GM12878 (cell line): ENCODE data around the gene KLHDC2. TPM values are rescaled to one million over a fixed set of nuclear protein-coding genes. Genes with fewer than 3 reads are reported as not detected.

Experiments used
- ATF7 ChIP-seq: fragments of 450-650 bp; IDR thresholded peaks from 2 replicates; pipeline ENCODE4 v1.6.1; 2016; ENCODE audit warnings: low read depth, mild to moderate bottlenecking
- CBX5 ChIP-seq: sonication (generic); IDR thresholded peaks from 2 replicates; pipeline ENCODE4 v1.6.1; 2016; ENCODE audit warnings: low read depth, moderate library complexity, mild to moderate bottlenecking, inconsistent platforms
- CREM ChIP-seq: IDR thresholded peaks from 2 replicates; pipeline ENCODE4 v1.6.1; 2014; ENCODE audit warnings: antibody characterized with exemption, low read depth
- EED ChIP-seq: sonication (generic); IDR thresholded peaks from 2 replicates; pipeline ENCODE4 v1.6.1; 2016; ENCODE audit warnings: antibody characterized with exemption, low read depth
- GABPA ChIP-seq: IDR thresholded peaks from 2 replicates; pipeline ENCODE4 v1.6.1; 2014; ENCODE audit warnings: antibody characterized with exemption, low read depth, mild to moderate bottlenecking, inconsistent platforms
- HDAC2 ChIP-seq: fragments of 200-600 bp; sonication (generic); IDR thresholded peaks from 2 replicates; pipeline ENCODE4 v1.6.1; 2017
- MXI1 ChIP-seq: fragments of 150-350 bp; IDR thresholded peaks from 2 replicates; pipeline ENCODE4 v1.6.1; 2011; ENCODE audit warnings: low read depth, mild to moderate bottlenecking, inconsistent platforms, low read length, improper control_type of control experiment
- MYC ChIP-seq: IDR thresholded peaks from 2 replicates; pipeline ENCODE4 v1.6.1; 2011; ENCODE audit warnings: mild to moderate bottlenecking, low read length, moderate library complexity, inconsistent platforms; ENCODE audit not compliant: insufficient read depth, insufficient replicate concordance, insufficient read length, severe bottlenecking
- NRF1 ChIP-seq: conservative IDR thresholded peaks from 2 replicates; pipeline ENCODE4 v1.6.1; 2011; ENCODE audit warnings: mild to moderate bottlenecking, low read depth, low read length, improper control_type of control experiment
- RB1 ChIP-seq: fragments of 450-650 bp; formaldehyde crosslinking; IDR thresholded peaks from 2 replicates; pipeline ENCODE4 v1.6.1; 2017; ENCODE audit warnings: mild to moderate bottlenecking, borderline replicate concordance
- SIX5 ChIP-seq: IDR thresholded peaks from 2 replicates; pipeline ENCODE4 v1.6.1; 2011; ENCODE audit warnings: mild to moderate bottlenecking, low read depth, low read length, moderate library complexity; ENCODE audit not compliant: severe bottlenecking
- ZNF384 ChIP-seq: IDR thresholded peaks from 2 replicates; pipeline ENCODE4 v1.6.1; 2012; ENCODE audit warnings: low read depth, mild to moderate bottlenecking, low read length, improper control_type of control experiment, borderline replicate concordance
- polyA plus RNA-seq, 11 experiments: library from polyadenylated mRNA; depleted of rRNA in 4 of 11; unstranded in 6 of 11; stranded (reverse) in 5 of 11; fragments of >200 nt; fragmentation: Nextera tagmentation in 4 of 11; fragmentation: Illumina TruSeq in 1 of 11; extraction: Ambion mirVana in 4 of 11; extraction: Trizol in 1 of 11; gene quantifications; 1 replicate in 1 of 11; 2 replicates in 10 of 11; pipeline versions ENCODE4 v1.2.1 to v1.2.3, GENCODE V29; 2011 to 2016; ENCODE audit warnings: inconsistent platforms in 2 of 11, missing spikeins in 2 of 11, low read depth in 1 of 11
- total RNA-seq, 4 experiments: library from RNA; depleted of rRNA in 3 of 4; stranded (reverse); fragments of >200 nt in 3 of 4; fragmentation: Illumina TruSeq in 1 of 4; extraction: Trizol in 1 of 4; gene quantifications; 2 replicates each; pipeline versions ENCODE4 v1.2.1 to v1.2.3, GENCODE V29; 2013 to 2021
- TF ChIP-seq, protein P1 (sequence below): fragments of 450-650 bp; IDR thresholded peaks from 2 replicates; pipeline ENCODE4 v1.6.1; 2018; ENCODE audit warnings: mild to moderate bottlenecking, low read depth, moderate library complexity; ENCODE audit not compliant: partially characterized antibody
- TF ChIP-seq, protein P2 (sequence below): fragments of 450-650 bp; IDR thresholded peaks from 2 replicates; pipeline ENCODE4 v1.6.1; 2016; ENCODE audit warnings: mild to moderate bottlenecking
- TF ChIP-seq, protein P3 (sequence below): fragments of 450-650 bp; IDR thresholded peaks from 2 replicates; pipeline ENCODE4 v1.6.1; 2017; ENCODE audit warnings: mild to moderate bottlenecking, moderate library complexity
- TF ChIP-seq, protein P4 (sequence below): fragments of 450-650 bp; formaldehyde crosslinking; IDR thresholded peaks from 2 replicates; pipeline ENCODE4 v1.4.0; 2022; ENCODE audit warnings: mild to moderate bottlenecking, moderate library complexity

KLHDC2 gene
- total and polyA plus RNA-seq, 10 of the 15 experiments (the other 5 are each of a cell fraction or from before 2014, with no cell fraction given) = 6.0 to 45.0 (median 24.7) TPM

DNA sequence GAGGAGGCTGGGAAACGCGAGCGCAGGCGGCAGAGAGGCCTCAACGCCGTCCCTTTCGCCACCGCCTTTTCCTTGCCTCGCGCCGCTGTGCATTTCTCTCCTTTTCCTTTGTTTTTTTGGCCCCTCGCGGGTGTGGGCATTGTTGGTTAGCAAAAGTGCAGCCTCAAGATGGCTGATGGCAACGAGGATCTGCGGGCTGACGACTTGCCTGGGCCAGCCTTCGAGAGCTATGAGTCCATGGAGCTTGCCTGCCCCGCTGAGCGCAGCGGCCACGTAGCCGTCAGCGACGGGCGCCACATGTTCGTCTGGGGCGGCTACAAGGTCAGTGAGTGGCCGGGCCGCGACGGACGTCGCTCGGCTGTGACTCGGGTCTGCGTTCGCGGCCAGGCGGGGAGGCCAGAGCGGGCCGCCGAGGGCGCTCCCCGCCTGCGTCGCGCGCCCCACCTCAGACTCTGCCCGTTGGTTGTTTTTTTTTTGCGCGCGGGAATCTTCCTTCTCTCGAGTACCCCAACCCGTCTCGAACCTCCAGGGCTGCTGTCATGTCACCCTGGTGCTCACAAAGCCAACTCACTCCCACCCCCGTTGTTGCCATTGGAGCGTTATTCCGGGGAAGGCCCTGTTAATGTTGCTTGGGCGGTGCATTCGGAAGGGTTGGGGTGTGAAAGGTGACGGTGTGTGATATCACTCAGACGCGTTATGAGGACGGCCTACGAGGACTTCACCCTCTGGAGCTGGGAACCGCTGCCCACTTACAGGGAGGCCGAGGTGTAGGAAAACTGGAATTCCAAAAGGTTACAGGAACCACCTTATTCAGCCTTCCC lies 558 bp downstream of the KLHDC2 start (continued):
- TF ChIP-seq CBX5 (no peak), GABPA (no peak), ZNF384 (no peak), NRF1 (no peak), CREM (peak; percentile 48), MYC (no peak), SIX5 (no peak), MXI1 (peak; percentile 46; the same call in 1 of the 2 replicates), HDAC2 (no peak), RB1 (peak; percentile 12; the same call in 1 of the 2 replicates), EED (peak; percentile 14; the same call in 1 of the 2 replicates), ATF7 (peak; percentile 66)
- TF ChIP-seq, protein P1, sequence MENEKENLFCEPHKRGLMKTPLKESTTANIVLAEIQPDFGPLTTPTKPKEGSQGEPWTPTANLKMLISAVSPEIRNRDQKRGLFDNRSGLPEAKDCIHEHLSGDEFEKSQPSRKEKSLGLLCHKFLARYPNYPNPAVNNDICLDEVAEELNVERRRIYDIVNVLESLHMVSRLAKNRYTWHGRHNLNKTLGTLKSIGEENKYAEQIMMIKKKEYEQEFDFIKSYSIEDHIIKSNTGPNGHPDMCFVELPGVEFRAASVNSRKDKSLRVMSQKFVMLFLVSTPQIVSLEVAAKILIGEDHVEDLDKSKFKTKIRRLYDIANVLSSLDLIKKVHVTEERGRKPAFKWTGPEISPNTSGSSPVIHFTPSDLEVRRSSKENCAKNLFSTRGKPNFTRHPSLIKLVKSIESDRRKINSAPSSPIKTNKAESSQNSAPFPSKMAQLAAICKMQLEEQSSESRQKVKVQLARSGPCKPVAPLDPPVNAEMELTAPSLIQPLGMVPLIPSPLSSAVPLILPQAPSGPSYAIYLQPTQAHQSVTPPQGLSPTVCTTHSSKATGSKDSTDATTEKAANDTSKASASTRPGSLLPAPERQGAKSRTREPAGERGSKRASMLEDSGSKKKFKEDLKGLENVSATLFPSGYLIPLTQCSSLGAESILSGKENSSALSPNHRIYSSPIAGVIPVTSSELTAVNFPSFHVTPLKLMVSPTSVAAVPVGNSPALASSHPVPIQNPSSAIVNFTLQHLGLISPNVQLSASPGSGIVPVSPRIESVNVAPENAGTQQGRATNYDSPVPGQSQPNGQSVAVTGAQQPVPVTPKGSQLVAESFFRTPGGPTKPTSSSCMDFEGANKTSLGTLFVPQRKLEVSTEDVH = peak; percentile 72
- TF ChIP-seq, protein P2, sequence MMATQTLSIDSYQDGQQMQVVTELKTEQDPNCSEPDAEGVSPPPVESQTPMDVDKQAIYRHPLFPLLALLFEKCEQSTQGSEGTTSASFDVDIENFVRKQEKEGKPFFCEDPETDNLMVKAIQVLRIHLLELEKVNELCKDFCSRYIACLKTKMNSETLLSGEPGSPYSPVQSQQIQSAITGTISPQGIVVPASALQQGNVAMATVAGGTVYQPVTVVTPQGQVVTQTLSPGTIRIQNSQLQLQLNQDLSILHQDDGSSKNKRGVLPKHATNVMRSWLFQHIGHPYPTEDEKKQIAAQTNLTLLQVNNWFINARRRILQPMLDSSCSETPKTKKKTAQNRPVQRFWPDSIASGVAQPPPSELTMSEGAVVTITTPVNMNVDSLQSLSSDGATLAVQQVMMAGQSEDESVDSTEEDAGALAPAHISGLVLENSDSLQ = peak; percentile 55
- TF ChIP-seq, protein P3, sequence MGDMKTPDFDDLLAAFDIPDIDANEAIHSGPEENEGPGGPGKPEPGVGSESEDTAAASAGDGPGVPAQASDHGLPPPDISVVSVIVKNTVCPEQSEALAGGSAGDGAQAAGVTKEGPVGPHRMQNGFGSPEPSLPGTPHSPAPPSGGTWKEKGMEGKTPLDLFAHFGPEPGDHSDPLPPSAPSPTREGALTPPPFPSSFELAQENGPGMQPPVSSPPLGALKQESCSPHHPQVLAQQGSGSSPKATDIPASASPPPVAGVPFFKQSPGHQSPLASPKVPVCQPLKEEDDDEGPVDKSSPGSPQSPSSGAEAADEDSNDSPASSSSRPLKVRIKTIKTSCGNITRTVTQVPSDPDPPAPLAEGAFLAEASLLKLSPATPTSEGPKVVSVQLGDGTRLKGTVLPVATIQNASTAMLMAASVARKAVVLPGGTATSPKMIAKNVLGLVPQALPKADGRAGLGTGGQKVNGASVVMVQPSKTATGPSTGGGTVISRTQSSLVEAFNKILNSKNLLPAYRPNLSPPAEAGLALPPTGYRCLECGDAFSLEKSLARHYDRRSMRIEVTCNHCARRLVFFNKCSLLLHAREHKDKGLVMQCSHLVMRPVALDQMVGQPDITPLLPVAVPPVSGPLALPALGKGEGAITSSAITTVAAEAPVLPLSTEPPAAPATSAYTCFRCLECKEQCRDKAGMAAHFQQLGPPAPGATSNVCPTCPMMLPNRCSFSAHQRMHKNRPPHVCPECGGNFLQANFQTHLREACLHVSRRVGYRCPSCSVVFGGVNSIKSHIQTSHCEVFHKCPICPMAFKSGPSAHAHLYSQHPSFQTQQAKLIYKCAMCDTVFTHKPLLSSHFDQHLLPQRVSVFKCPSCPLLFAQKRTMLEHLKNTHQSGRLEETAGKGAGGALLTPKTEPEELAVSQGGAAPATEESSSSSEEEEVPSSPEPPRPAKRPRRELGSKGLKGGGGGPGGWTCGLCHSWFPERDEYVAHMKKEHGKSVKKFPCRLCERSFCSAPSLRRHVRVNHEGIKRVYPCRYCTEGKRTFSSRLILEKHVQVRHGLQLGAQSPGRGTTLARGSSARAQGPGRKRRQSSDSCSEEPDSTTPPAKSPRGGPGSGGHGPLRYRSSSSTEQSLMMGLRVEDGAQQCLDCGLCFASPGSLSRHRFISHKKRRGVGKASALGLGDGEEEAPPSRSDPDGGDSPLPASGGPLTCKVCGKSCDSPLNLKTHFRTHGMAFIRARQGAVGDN = no peak
- TF ChIP-seq, protein P4, sequence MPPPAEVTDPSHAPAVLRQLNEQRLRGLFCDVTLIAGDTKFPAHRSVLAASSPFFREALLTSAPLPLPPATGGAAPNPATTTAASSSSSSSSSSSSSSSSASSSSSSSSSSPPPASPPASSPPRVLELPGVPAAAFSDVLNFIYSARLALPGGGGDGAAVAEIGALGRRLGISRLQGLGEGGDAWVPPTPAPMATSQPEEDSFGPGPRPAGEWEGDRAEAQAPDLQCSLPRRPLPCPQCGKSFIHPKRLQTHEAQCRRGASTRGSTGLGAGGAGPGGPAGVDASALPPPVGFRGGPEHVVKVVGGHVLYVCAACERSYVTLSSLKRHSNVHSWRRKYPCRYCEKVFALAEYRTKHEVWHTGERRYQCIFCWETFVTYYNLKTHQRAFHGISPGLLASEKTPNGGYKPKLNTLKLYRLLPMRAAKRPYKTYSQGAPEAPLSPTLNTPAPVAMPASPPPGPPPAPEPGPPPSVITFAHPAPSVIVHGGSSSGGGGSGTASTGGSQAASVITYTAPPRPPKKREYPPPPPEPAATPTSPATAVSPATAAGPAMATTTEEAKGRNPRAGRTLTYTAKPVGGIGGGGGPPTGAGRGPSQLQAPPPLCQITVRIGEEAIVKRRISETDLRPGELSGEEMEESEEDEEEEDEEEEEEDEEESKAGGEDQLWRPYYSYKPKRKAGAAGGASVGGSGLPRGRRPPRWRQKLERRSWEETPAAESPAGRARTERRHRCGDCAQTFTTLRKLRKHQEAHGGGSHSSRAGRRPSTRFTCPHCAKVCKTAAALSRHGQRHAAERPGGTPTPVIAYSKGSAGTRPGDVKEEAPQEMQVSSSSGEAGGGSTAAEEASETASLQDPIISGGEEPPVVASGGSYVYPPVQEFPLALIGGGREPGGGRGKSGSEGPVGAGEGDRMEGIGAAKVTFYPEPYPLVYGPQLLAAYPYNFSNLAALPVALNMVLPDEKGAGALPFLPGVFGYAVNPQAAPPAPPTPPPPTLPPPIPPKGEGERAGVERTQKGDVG (CRISPR knock-in tag) = no peak
- TF ChIP-seq, all 136 proteins: peak for 21
